HepG2 (cell line): ENCODE data around the gene MRPL30. TPM values are rescaled to one million over a fixed set of nuclear protein-coding genes. Genes with fewer than 3 reads are reported as not detected.

ENCODE experiments used
- CREB1 ChIP-seq, 2 experiments: fragments of 450-650 bp in 1 of 2; IDR thresholded peaks; 2 replicates each; pipeline ENCODE4 v1.6.1; 2016 to 2017; ENCODE audit warnings: control low read depth in 1 of 2, mild to moderate bottlenecking in 1 of 2, missing compliant biosample characterization in 1 of 2, missing genetic modification characterization in 1 of 2
- HOXA9 ChIP-seq: sonication (generic); formaldehyde crosslinking; IDR thresholded peaks from 2 replicates; pipeline ENCODE4 v1.8.1; 2022; ENCODE audit warnings: missing genetic modification reagents, mild to moderate bottlenecking, moderate library complexity, borderline replicate concordance
- IKZF1 ChIP-seq: fragments of 450-650 bp; IDR thresholded peaks from 2 replicates; pipeline ENCODE4 v1.7.1; 2016
- JDP2 ChIP-seq: sonication (generic); formaldehyde crosslinking; IDR thresholded peaks from 2 replicates; pipeline ENCODE4 v1.8.1; 2022; ENCODE audit warnings: missing genetic modification reagents, borderline replicate concordance
- KAT7 ChIP-seq: IDR thresholded peaks from 2 replicates; pipeline ENCODE4 v1.6.1; 2018; ENCODE audit warnings: borderline replicate concordance, missing compliant biosample characterization
- MIXL1 ChIP-seq: IDR thresholded peaks from 2 replicates; pipeline ENCODE4 v1.6.1; 2016
- MNT ChIP-seq: fragments of 450-650 bp; IDR thresholded peaks from 2 replicates; pipeline ENCODE4 v1.6.1; 2016
- NKX3-1 ChIP-seq: sonication (generic); formaldehyde crosslinking; IDR thresholded peaks from 2 replicates; pipeline ENCODE4 v1.5.0; 2020; ENCODE audit warnings: missing genetic modification reagents
- RBAK ChIP-seq: sonication (generic); formaldehyde crosslinking; IDR thresholded peaks from 2 replicates; pipeline ENCODE4 v1.5.1; 2020; ENCODE audit warnings: mild to moderate bottlenecking, missing genetic modification reagents
- TBL1XR1 ChIP-seq: fragments of 150-350 bp; IDR thresholded peaks from 2 replicates; pipeline ENCODE4 v1.6.1; 2014; ENCODE audit warnings: borderline replicate concordance, low read length; ENCODE audit not compliant: partially characterized antibody
- U2AF1 ChIP-seq: fragments of 200-400 bp; formaldehyde crosslinking; optimal IDR thresholded peaks from 2 replicates; pipeline ENCODE3; 2017; ENCODE audit warnings: mild to moderate bottlenecking, low read depth, low read length
- ZNF557 ChIP-seq: sonication (generic); formaldehyde crosslinking; IDR thresholded peaks from 2 replicates; pipeline ENCODE4 v1.4.0; 2020; ENCODE audit warnings: missing genetic modification reagents
- ZNF660 ChIP-seq: sonication (generic); formaldehyde crosslinking; IDR thresholded peaks from 2 replicates; pipeline ENCODE4 v1.5.1; 2020; ENCODE audit warnings: mild to moderate bottlenecking, low read depth, missing genetic modification reagents, borderline replicate concordance
- ZNF75D ChIP-seq: sonication (generic); formaldehyde crosslinking; IDR thresholded peaks from 2 replicates; pipeline ENCODE4 v1.8.1; 2023; ENCODE audit warnings: missing genetic modification reagents, mild to moderate bottlenecking, borderline replicate concordance
- ZNF770 ChIP-seq: sonication (generic); formaldehyde crosslinking; IDR thresholded peaks from 2 replicates; pipeline ENCODE4 v1.5.0; 2020; ENCODE audit warnings: mild to moderate bottlenecking, missing genetic modification reagents
- polyA plus RNA-seq, 8 experiments: library from polyadenylated mRNA; depleted of rRNA in 3 of 8; stranded (reverse) in 7 of 8; unstranded in 1 of 8; fragments of >200 nt; fragmentation: Illumina TruSeq in 4 of 8; extraction: Trizol in 4 of 8; gene quantifications; 2 replicates each; pipeline versions ENCODE4 v1.2.1 to v1.2.3, GENCODE V29; 2011 to 2016; ENCODE audit warnings: low read depth in 4 of 8, missing spikeins in 1 of 8, mixed read lengths in 1 of 8; ENCODE audit not compliant: insufficient read depth in 1 of 8
- total RNA-seq, 5 experiments: library from RNA; depleted of rRNA; stranded (reverse); fragments of >200 nt; fragmentation: Illumina TruSeq; extraction: Trizol; gene quantifications; 2 replicates each; pipeline ENCODE4 v1.2.3, GENCODE V29; 2016; ENCODE audit warnings: low read depth in 1 of 5
- TF ChIP-seq, protein P1 (sequence below): sonication (generic); formaldehyde crosslinking; IDR thresholded peaks from 2 replicates; pipeline ENCODE4 v1.8.0; 2022; ENCODE audit warnings: low read depth, missing genetic modification reagents
- TF ChIP-seq, protein P2 (sequence below), 2 experiments: sonication (generic) in 1 of 2; formaldehyde crosslinking in 1 of 2; IDR thresholded peaks; 2 replicates each; pipeline versions ENCODE4 v1.4.0 to v1.6.1; 2016 to 2020; ENCODE audit warnings: borderline replicate concordance in 1 of 2, low read depth in 1 of 2, mild to moderate bottlenecking in 1 of 2, missing genetic modification reagents in 1 of 2
- TF ChIP-seq, protein P3 (sequence below): sonication (generic); formaldehyde crosslinking; IDR thresholded peaks from 2 replicates; pipeline ENCODE4 v1.8.0; 2022; ENCODE audit warnings: missing genetic modification reagents, low read depth, mild to moderate bottlenecking, borderline replicate concordance

Gene MRPL30
- total and polyA plus RNA-seq, 2 of the 13 experiments (the other 11 are each of a cell fraction or from before 2014, with no cell fraction given), result 30.2 to 75.3 TPM

- TF ChIP-seq ZNF660 (CRISPR knock-in tag) (no peak), RBAK (no peak), U2AF1 (peak; percentile 94), TBL1XR1 (peak; percentile 89), JDP2 (CRISPR knock-in tag) (peak; percentile 60; the same call in 1 of the 2 replicates), CREB1 (IDR thresholded peaks at IDR 0.05) (peak; percentile 57; the same call in 1 of the 2 replicates), CREB1 (CRISPR knock-in tag; IDR thresholded peaks at IDR 0.05) (peak; percentile 93), KAT7 (CRISPR knock-in tag) (peak; percentile 95), ZNF75D (CRISPR knock-in tag) (no peak), HOXA9 (CRISPR knock-in tag) (no peak), MNT (no peak), MIXL1 (CRISPR knock-in tag) (peak; percentile 94), NKX3-1 (peak; percentile 96; the same call in 1 of the 2 replicates), ZNF557 (CRISPR knock-in tag) (peak; percentile 60; the same call in 1 of the 2 replicates), IKZF1 (no peak), ZNF770 (CRISPR knock-in tag) (peak; percentile 60)
- TF ChIP-seq, protein P1, sequence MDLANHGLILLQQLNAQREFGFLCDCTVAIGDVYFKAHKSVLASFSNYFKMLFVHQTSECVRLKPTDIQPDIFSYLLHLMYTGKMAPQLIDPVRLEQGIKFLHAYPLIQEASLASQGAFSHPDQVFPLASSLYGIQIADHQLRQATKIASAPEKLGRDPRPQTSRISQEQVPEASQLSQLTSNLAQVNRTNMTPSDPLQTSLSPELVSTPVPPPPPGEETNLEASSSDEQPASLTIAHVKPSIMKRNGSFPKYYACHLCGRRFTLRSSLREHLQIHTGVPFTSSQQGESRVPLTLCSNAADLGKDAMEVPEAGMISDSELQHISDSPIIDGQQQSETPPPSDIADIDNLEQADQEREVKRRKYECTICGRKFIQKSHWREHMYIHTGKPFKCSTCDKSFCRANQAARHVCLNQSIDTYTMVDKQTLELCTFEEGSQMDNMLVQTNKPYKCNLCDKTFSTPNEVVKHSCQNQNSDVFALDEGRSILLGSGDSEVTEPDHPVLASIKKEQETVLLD (CRISPR knock-in tag), result peak; percentile 91
- TF ChIP-seq, protein P2, sequence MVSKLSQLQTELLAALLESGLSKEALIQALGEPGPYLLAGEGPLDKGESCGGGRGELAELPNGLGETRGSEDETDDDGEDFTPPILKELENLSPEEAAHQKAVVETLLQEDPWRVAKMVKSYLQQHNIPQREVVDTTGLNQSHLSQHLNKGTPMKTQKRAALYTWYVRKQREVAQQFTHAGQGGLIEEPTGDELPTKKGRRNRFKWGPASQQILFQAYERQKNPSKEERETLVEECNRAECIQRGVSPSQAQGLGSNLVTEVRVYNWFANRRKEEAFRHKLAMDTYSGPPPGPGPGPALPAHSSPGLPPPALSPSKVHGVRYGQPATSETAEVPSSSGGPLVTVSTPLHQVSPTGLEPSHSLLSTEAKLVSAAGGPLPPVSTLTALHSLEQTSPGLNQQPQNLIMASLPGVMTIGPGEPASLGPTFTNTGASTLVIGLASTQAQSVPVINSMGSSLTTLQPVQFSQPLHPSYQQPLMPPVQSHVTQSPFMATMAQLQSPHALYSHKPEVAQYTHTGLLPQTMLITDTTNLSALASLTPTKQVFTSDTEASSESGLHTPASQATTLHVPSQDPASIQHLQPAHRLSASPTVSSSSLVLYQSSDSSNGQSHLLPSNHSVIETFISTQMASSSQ (IDR thresholded peaks at IDR 0.05; ENCODE audit: low read depth), result peak; percentile 70; the same call in 1 of the 2 replicates
- TF ChIP-seq, protein P2 (CRISPR knock-in tag; IDR thresholded peaks at IDR 0.05; ENCODE audit: borderline replicate concordance), result peak; percentile 82
- TF ChIP-seq, protein P3, sequence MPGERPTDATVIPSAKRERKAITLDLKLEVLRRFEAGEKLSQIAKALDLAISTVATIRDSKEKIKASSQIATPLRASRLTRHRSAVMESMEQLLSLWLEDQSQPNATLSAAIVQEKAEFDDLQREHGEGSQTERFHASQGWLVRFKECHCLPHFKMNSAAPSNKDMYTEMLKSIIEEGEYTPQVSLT (CRISPR knock-in tag), result no peak
These were observed at the start of gene MRPL30, which contains the start of gene MITD1 (continued) for GRCh38 chr2:99180755-99181623.
